DOHH2 (cell line): ENCODE results near the gene RGL3.

Experiments
- EZH2phosphoT487 ChIP-seq: fragments of 200-600 bp; sonication (generic); IDR thresholded peaks from 2 replicates; pipeline ENCODE4 v1.6.1; 2017; ENCODE audit warnings: borderline replicate concordance, mild to moderate bottlenecking, antibody characterized with exemption, low read length, moderate library complexity, mixed read lengths
- TF ChIP-seq, protein P1 (sequence below): fragments of 200-600 bp; sonication (generic); IDR thresholded peaks from one replicate; pipeline ENCODE4 v1.5.1; 2014; ENCODE audit warnings: antibody characterized with exemption, mild to moderate bottlenecking, low read depth, low read length; ENCODE audit not compliant: poor library complexity, severe bottlenecking

DNA sequence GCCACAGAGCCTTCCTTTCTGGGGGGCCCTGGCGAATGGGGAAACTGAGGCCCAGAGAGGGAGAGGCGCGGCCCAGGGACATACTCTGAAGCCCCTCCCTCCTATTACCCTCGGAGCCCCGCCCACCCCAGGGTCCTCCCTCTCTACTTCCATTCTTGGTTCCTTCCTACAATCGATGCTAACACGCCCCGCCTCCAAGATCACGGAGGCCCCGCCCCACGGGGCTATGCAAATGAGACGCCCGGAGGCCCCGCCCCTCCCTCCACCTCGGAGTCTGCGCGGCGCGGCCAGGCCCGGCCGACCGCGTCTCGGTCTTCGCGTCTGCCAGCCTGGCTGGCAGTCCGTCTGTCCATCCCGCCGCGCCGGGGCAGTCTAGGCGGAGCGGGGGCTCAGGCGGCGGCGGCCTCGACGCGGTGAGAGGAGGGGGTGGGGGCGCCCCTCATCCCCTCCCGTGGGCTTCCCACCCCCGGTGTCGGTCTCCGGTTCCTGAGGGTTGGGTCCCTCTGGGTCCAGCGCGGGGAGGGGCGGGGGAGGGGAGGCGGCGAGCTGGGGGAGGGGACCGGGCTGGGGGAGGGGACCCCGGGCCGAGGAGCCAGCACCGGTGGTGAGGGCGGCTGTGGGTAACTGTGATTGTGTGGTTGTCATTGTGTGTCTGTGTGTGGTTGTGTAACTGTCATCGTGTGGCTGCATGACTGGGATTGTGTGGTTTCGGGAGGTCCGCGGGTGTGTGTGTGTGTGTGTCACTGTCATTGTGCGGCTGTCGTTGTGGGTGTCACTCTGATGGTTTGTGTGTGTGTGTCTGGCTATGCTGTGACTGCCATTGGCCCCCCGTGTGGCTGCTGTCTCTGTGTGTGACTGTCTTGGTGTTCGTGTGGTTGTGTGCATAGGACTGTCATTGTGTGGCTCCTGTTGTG, 63.7 kb downstream of the RGL3 start, which contains the start of gene PLPPR2:
- TF ChIP-seq, protein P1, sequence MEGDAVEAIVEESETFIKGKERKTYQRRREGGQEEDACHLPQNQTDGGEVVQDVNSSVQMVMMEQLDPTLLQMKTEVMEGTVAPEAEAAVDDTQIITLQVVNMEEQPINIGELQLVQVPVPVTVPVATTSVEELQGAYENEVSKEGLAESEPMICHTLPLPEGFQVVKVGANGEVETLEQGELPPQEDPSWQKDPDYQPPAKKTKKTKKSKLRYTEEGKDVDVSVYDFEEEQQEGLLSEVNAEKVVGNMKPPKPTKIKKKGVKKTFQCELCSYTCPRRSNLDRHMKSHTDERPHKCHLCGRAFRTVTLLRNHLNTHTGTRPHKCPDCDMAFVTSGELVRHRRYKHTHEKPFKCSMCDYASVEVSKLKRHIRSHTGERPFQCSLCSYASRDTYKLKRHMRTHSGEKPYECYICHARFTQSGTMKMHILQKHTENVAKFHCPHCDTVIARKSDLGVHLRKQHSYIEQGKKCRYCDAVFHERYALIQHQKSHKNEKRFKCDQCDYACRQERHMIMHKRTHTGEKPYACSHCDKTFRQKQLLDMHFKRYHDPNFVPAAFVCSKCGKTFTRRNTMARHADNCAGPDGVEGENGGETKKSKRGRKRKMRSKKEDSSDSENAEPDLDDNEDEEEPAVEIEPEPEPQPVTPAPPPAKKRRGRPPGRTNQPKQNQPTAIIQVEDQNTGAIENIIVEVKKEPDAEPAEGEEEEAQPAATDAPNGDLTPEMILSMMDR, result no peak
- no peak for TF ChIP-seq EZH2phosphoT487
